Endothelial cell (in vitro differentiated cells): ENCODE results near the gene SLC29A3. TPM values are rescaled to one million over a fixed set of nuclear protein-coding genes. Genes with fewer than 3 reads are reported as not detected.

Experiments used
- DNase-seq: peaks from one replicate; pipeline ENCODE4 v3.0.0; 2021; ENCODE audit warnings: low spot score
- H3K27ac Mint-ChIP-seq: one replicate; pipeline ENCODE4 v1.8.0; 2021; ENCODE audit warnings: mixed read lengths, inconsistent platforms; ENCODE audit not compliant: unreplicated experiment
- H3K27me3 Mint-ChIP-seq: one replicate; pipeline ENCODE4 v1.8.0; 2021; ENCODE audit warnings: mild to moderate bottlenecking, moderate library complexity, mixed read lengths, inconsistent platforms; ENCODE audit not compliant: unreplicated experiment
- H3K36me3 Mint-ChIP-seq: one replicate; pipeline ENCODE4 v1.8.0; 2021; ENCODE audit warnings: mild to moderate bottlenecking, low read depth, mixed read lengths, inconsistent platforms; ENCODE audit not compliant: unreplicated experiment
- H3K4me1 Mint-ChIP-seq: one replicate; pipeline ENCODE4 v1.8.0; 2021; ENCODE audit warnings: mild to moderate bottlenecking, mixed read lengths, inconsistent platforms; ENCODE audit not compliant: unreplicated experiment
- H3K4me3 Mint-ChIP-seq: one replicate; pipeline ENCODE4 v1.8.0; 2021; ENCODE audit warnings: mild to moderate bottlenecking, mixed read lengths, inconsistent platforms; ENCODE audit not compliant: unreplicated experiment
- H3K9me3 Mint-ChIP-seq: one replicate; pipeline ENCODE4 v1.8.0; 2021; ENCODE audit warnings: mixed read lengths, inconsistent platforms; ENCODE audit not compliant: unreplicated experiment
- CTCF ChIP-seq: fragments of 200-600 bp; sonication (generic); IDR thresholded peaks from one replicate; pipeline ENCODE4 v1.5.0; 2021; ENCODE audit warnings: antibody characterized with exemption; ENCODE audit not compliant: unreplicated experiment
- total RNA-seq: library from RNA; stranded (reverse); fragmentation: NEBNext Ultra II Directional; extraction: Animal tissue kit (Norgen Biotek cat#: 25700); gene quantifications from one replicate; pipeline ENCODE4 v1.2.1, GENCODE V29; 2021; ENCODE audit not compliant: unreplicated experiment

The SLC29A3 gene
- total RNA-seq, 1 donor from 2014 or later = 11.7 TPM

GRCh38 chr10:71382028-71382427 is 63.0 kb downstream of the SLC29A3 start:
- no peak for TF ChIP-seq CTCF
- Mint-ChIP-seq H3K27me3 (peaks cover 1% of the 10 kb centered on the region), H3K9me3 (no peaks in the 10 kb centered on the region), H3K27ac (no peak overlapping the region), H3K4me3 (no peak overlapping the region), H3K4me1 (peaks cover 8% of the 10 kb centered on the region), H3K36me3 (no peaks in the 10 kb centered on the region)
- DNase-seq = no peak

- no peak for DNase-seq
- Mint-ChIP-seq H3K36me3 (no peaks in the 10 kb centered on the region), H3K27me3 (no peaks in the 10 kb centered on the region), H3K4me1 (peaks cover 8% of the 10 kb centered on the region), H3K4me3 (no peak overlapping the region), H3K9me3 (no peaks in the 10 kb centered on the region), H3K27ac (no peak overlapping the region)
- no peak for TF ChIP-seq CTCF
These were observed 63.7 kb downstream of the SLC29A3 start for GRCh38 chr10:71382757-71383156.

- peaks cover 3% of the 10 kb centered on the region for H3K4me1 Mint-ChIP-seq
- peak; percentile 96 for TF ChIP-seq CTCF
- no peaks in the 10 kb centered on the region for H3K9me3 Mint-ChIP-seq
- H3K27me3 Mint-ChIP-seq = no peaks in the 10 kb centered on the region
- peak; percentile 88 for DNase-seq
- H3K4me3 Mint-ChIP-seq = no peak overlapping the region
- H3K27ac Mint-ChIP-seq = no peak overlapping the region
- H3K36me3 Mint-ChIP-seq = no peaks in the 10 kb centered on the region
These were observed 65.1 kb downstream of the SLC29A3 start for GRCh38 chr10:71383972-71384687.

- no peak overlapping the region for H3K27ac Mint-ChIP-seq
- H3K27me3 Mint-ChIP-seq = peaks cover 2% of the 10 kb centered on the region
These were observed 69.1 kb downstream of the SLC29A3 start for GRCh38 chr10:71388171-71388570.

More at GRCh38 chr10:71388171-71388570, 69.1 kb downstream of the SLC29A3 start:
- Mint-ChIP-seq H3K36me3 (no peaks in the 10 kb centered on the region), H3K4me3 (no peak overlapping the region), H3K9me3 (no peaks in the 10 kb centered on the region), H3K4me1 (no peaks in the 10 kb centered on the region)
- no peak for DNase-seq
- TF ChIP-seq CTCF = no peak
